ENCODE data around the gene RBMS3. TPM values are rescaled to one million over a fixed set of nuclear protein-coding genes. Genes with fewer than 3 reads are reported as not detected.

The RBMS3 gene
- total and polyA plus RNA-seq, 5 donors = 8.9 to 66.7 (median 56.5) TPM

GRCh38 chr3:29892976-29893554 lies 612.2 kb downstream of the RBMS3 start:
- Histone ChIP-seq H3K9me3 (ENCODE audit: control insufficient read depth, low read length) (no peaks in the 10 kb centered on the region), H3K27me3 (ENCODE audit: control insufficient read depth, insufficient read depth) (no peaks in the 10 kb centered on the region), H3K4me1 (ENCODE audit: control insufficient read depth, insufficient read depth, low read length) (peaks cover 1% of the 10 kb centered on the region), H3K4me3 (ENCODE audit: low read length) (no peak overlapping the region), H3K27ac (ENCODE audit: low read length) (no peak overlapping the region)
- no peak for ATAC-seq
- intact Hi-C loops (cut with DNase I) = no loop called here
- no peak for DNase-seq
- WGBS = 65% methylated on average over 6 of the region's 6 CpGs

- no peak for ATAC-seq
- H3K27ac ChIP-seq (ENCODE audit: low read length) = no peak overlapping the region
- no peaks in the 10 kb centered on the region for H3K9me3 ChIP-seq (ENCODE audit: control insufficient read depth, low read length)
- intact Hi-C loops (cut with DNase I) = no loop called here
- WGBS = 72% methylated on average over 3 of the region's 3 CpGs
- no peak for DNase-seq
- H3K4me3 ChIP-seq (ENCODE audit: low read length) = no peak overlapping the region
- peaks cover 3% of the 10 kb centered on the region for H3K4me1 ChIP-seq (ENCODE audit: control insufficient read depth, insufficient read depth, low read length)
- H3K27me3 ChIP-seq (ENCODE audit: control insufficient read depth, insufficient read depth) = no peaks in the 10 kb centered on the region
Observed at GRCh38 chr3:29896856-29897255, 616.0 kb downstream of the RBMS3 start.

GRCh38 chr3:29898171-29898965 lies 617.5 kb downstream of the RBMS3 start:
- H3K27me3 ChIP-seq (ENCODE audit: control insufficient read depth, insufficient read depth) = no peaks in the 10 kb centered on the region
- whole genome bisulfite sequencing = 72% methylated on average over 7 of the region's 7 CpGs
- no peak overlapping the region for H3K27ac ChIP-seq (ENCODE audit: low read length)
- H3K4me1 ChIP-seq (ENCODE audit: control insufficient read depth, insufficient read depth, low read length) = peaks cover 3% of the 10 kb centered on the region
- H3K9me3 ChIP-seq (ENCODE audit: control insufficient read depth, low read length) = no peaks in the 10 kb centered on the region
- ATAC-seq (no peak), DNase-seq (no peak)
- intact Hi-C loops (cut with DNase I) = no loop called here
- no peak overlapping the region for H3K4me3 ChIP-seq (ENCODE audit: low read length)

- H3K4me1 ChIP-seq (ENCODE audit: control insufficient read depth, insufficient read depth, low read length) = peaks cover 3% of the 10 kb centered on the region
- DNase-seq (no peak), ATAC-seq (no peak)
- H3K4me3 ChIP-seq (ENCODE audit: low read length) = no peak overlapping the region
- intact Hi-C loops (cut with DNase I) = no loop called here
- H3K27me3 ChIP-seq (ENCODE audit: control insufficient read depth, insufficient read depth) = no peaks in the 10 kb centered on the region
- 92% methylated on average over 2 of the region's 2 CpGs for WGBS
- H3K9me3 ChIP-seq (ENCODE audit: control insufficient read depth, low read length) = no peaks in the 10 kb centered on the region
- no peak overlapping the region for H3K27ac ChIP-seq (ENCODE audit: low read length)
Observed at GRCh38 chr3:29899021-29899420, 618.1 kb downstream of the RBMS3 start.

- H3K9me3 ChIP-seq (ENCODE audit: control insufficient read depth, low read length) = no peaks in the 10 kb centered on the region
- ATAC-seq = peak in 1 of 2 donors; percentile 49
- intact Hi-C loops (cut with DNase I) = no loop called here
- no peak overlapping the region for H3K4me3 ChIP-seq (ENCODE audit: low read length)
- no peak for DNase-seq
- 50% methylated on average over 2 of the region's 2 CpGs for WGBS
- peaks cover 3% of the 10 kb centered on the region for H3K4me1 ChIP-seq (ENCODE audit: control insufficient read depth, insufficient read depth, low read length)
- no peak overlapping the region for H3K27ac ChIP-seq (ENCODE audit: low read length)
- H3K27me3 ChIP-seq (ENCODE audit: control insufficient read depth, insufficient read depth) = no peaks in the 10 kb centered on the region
Observed at GRCh38 chr3:29901097-29901496, 620.2 kb downstream of the RBMS3 start.

GRCh38 chr3:29903600-29903999 lies 622.7 kb downstream of the RBMS3 start:
- WGBS = 87% methylated on average over 1 of the region's 1 CpG
- no peak for ATAC-seq
- Histone ChIP-seq H3K27me3 (ENCODE audit: control insufficient read depth, insufficient read depth) (no peaks in the 10 kb centered on the region), H3K9me3 (ENCODE audit: control insufficient read depth, low read length) (no peaks in the 10 kb centered on the region), H3K4me1 (ENCODE audit: control insufficient read depth, insufficient read depth, low read length) (peaks cover 3% of the 10 kb centered on the region), H3K27ac (ENCODE audit: low read length) (no peak overlapping the region), H3K4me3 (ENCODE audit: low read length) (no peak overlapping the region)
- DNase-seq = no peak
- intact Hi-C loops (cut with DNase I) = no loop called here

- Histone ChIP-seq H3K27ac (ENCODE audit: low read length) (no peak overlapping the region), H3K4me3 (ENCODE audit: low read length) (no peak overlapping the region), H3K27me3 (ENCODE audit: control insufficient read depth, insufficient read depth) (no peaks in the 10 kb centered on the region), H3K4me1 (ENCODE audit: control insufficient read depth, insufficient read depth, low read length) (no peaks in the 10 kb centered on the region), H3K9me3 (ENCODE audit: control insufficient read depth, low read length) (no peaks in the 10 kb centered on the region)
- 91% methylated on average over 1 of the region's 1 CpG for WGBS
- intact Hi-C loops (cut with DNase I) = no loop called here
- no peak for ATAC-seq
- DNase-seq = no peak
Observed at GRCh38 chr3:29906906-29907305, 626.0 kb downstream of the RBMS3 start.

GRCh38 chr3:29912600-29913288 lies 631.9 kb downstream of the RBMS3 start:
- intact Hi-C loops (cut with DNase I) = no loop called here
- Histone ChIP-seq H3K4me1 (ENCODE audit: control insufficient read depth, insufficient read depth, low read length) (no peaks in the 10 kb centered on the region), H3K27me3 (ENCODE audit: control insufficient read depth, insufficient read depth) (no peaks in the 10 kb centered on the region), H3K4me3 (ENCODE audit: low read length) (no peak overlapping the region), H3K9me3 (ENCODE audit: control insufficient read depth, low read length) (no peaks in the 10 kb centered on the region), H3K27ac (ENCODE audit: low read length) (no peak overlapping the region)
- ATAC-seq = no peak
- WGBS = 82% methylated on average over 2 of the region's 2 CpGs
- DNase-seq = no peak

- ATAC-seq (no peak), DNase-seq (no peak)
- no peaks in the 10 kb centered on the region for H3K9me3 ChIP-seq (ENCODE audit: control insufficient read depth, low read length)
- no peak overlapping the region for H3K27ac ChIP-seq (ENCODE audit: low read length)
- intact Hi-C loops (cut with DNase I) = no loop called here
- no peaks in the 10 kb centered on the region for H3K4me1 ChIP-seq (ENCODE audit: control insufficient read depth, insufficient read depth, low read length)
- WGBS = 76% methylated on average over 3 of the region's 3 CpGs
- H3K4me3 ChIP-seq (ENCODE audit: low read length) = no peak overlapping the region
- H3K27me3 ChIP-seq (ENCODE audit: control insufficient read depth, insufficient read depth) = no peaks in the 10 kb centered on the region
Observed at GRCh38 chr3:29914861-29915524, 634.1 kb downstream of the RBMS3 start.

GRCh38 chr3:29919571-29919970 lies 638.7 kb downstream of the RBMS3 start:
- intact Hi-C loops (cut with DNase I) = no loop called here
- H3K27ac ChIP-seq (ENCODE audit: low read length) = no peak overlapping the region
- no peak for DNase-seq
- 61% methylated on average over 1 of the region's 1 CpG for WGBS
- no peak for ATAC-seq
- H3K4me3 ChIP-seq (ENCODE audit: low read length) = no peak overlapping the region
- H3K27me3 ChIP-seq (ENCODE audit: control insufficient read depth, insufficient read depth) = no peaks in the 10 kb centered on the region
- H3K4me1 ChIP-seq (ENCODE audit: control insufficient read depth, insufficient read depth, low read length) = peaks cover 1% of the 10 kb centered on the region
- no peaks in the 10 kb centered on the region for H3K9me3 ChIP-seq (ENCODE audit: control insufficient read depth, low read length)

Measured in right cardiac atrium (tissue), 5 donors.